LNCAP (cell line): ENCODE data around the gene PUS7.
A peak's percentile ranks its signal among the peaks of the same experiment; 100 is the strongest.

Experiments used
- TF ChIP-seq, protein P1 (sequence below): fragments of 450-650 bp; IDR thresholded peaks from 2 replicates; pipeline ENCODE4 v1.5.1; 2017; ENCODE audit warnings: mild to moderate bottlenecking

The PUS7 gene

DNA sequence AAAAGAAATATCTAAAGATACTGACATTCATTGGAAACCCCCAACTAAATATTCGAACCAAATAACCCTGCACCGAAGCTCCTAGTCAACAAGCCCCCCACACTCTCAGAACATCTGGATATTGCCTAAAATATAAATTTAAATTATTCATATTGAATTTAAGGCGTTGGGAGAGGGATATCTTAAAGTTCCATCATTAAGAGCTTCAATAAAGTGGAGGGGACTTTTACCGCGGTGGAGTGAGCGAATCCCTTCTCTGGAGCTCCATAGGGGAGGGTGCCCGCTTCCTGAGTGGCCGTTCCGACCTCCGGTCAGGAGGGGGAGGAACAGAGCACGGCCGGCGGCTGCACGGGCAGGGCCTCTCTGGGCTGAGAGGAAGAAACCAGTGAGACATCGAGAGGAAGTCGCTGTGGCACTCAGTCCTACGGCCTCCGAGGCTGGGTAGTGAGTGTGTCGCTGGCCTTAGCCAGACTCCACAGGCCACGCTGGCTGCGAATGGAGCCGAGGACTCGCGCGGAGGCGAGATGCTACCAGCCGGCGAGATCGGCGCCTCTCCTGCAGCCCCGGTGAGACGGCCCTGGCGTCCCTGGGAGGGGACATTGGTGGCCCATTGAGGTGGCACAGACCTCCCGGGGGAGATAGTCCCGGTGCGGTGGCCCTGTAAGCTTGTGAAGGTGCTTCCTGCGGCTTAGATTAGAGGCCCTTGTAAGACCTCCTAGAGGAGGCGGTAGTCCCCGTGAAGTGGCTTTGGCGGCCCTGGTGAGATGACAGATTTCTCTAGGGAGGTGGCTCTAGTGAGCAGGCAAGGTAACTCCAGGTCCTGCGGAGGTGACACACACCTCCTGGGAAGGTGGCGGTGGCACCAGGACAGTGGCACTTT lies 10.0 kb upstream of the PUS7 start, which contains the start of gene RINT1:
Gene RINT1, plus strand, starts transcription at position 410 of the 880 bp plus-strand sequence. Its CDS starts 115 bp downstream, at position 525.
- TF ChIP-seq, protein P1, sequence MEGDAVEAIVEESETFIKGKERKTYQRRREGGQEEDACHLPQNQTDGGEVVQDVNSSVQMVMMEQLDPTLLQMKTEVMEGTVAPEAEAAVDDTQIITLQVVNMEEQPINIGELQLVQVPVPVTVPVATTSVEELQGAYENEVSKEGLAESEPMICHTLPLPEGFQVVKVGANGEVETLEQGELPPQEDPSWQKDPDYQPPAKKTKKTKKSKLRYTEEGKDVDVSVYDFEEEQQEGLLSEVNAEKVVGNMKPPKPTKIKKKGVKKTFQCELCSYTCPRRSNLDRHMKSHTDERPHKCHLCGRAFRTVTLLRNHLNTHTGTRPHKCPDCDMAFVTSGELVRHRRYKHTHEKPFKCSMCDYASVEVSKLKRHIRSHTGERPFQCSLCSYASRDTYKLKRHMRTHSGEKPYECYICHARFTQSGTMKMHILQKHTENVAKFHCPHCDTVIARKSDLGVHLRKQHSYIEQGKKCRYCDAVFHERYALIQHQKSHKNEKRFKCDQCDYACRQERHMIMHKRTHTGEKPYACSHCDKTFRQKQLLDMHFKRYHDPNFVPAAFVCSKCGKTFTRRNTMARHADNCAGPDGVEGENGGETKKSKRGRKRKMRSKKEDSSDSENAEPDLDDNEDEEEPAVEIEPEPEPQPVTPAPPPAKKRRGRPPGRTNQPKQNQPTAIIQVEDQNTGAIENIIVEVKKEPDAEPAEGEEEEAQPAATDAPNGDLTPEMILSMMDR: peak; percentile 86

DNA sequence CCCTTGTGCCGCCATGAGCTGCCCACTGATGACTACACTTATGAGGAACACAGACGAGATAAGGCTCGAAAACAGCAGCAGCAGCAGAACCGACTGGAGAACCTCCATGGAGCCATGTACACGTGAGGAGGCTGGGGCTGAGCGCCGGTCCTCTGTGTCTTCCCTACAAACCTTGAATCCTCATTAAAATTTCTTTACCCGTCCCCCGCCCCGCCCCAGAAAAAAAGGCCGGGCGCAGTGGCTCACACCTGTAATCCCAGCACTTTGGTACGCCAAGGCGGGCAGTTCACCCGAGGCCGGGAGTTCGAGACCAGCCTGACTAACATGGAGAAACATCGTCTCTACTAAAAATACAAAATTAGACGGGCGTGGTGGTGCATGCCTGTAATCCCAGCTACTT lies 8.5 kb upstream of the PUS7 start:
- TF ChIP-seq, protein P1: no peak

GRCh38 chr7:105530126-105530525 lies 8.1 kb upstream of the PUS7 start:
- TF ChIP-seq, protein P1: no peak

DNA sequence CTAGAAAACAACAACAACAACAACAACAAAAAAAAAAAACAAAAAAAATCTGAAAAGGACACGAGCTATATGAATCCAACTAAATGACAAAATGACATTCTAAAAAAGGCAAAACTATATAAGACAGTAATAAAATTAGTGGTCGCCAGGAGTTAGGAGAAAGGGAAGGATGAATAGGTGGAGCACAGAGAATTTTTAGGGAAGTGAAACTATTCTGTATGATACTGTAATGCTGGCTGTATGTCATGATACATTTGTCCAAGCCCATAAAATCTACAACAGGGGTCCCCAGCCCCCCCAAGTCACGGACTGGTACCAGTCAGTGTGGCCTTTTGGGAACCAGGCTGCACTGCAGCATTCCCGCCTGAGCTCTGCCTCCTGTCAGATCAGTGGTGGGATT lies 2.8 kb upstream of the PUS7 start:
- TF ChIP-seq, protein P1: no peak

DNA sequence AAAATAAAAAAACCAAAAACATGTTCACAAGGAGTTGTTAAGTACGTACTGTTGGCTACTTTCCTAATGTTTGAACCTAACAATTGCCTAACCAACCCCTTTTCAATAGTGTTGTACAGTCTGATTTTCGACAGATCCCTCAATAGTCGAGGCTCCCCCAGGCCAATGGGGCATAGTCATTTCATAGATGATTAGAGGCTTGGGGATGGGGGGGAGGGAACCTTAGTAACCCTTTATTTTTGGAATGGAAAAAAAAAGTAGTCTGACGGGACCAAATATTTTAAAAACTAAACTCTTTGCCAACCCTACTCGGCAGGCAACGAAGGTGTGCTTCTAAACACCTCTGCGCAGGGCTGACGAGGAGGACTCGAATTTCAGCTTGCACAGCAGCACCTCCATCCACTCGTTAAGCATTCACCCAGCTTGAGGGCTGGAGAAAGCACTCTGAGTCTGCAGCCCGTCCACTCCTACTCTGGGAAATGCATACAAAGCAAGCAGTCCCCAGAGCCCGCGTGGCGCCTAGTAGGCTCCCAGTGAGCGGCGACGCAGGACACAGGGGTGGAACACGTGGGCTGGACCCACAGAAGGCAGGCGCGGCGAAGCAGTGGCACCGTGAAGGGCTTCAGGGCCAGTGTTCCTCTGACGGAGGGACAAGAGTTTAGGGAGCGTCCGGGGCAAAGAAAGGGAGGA lies 899 bp downstream of the PUS7 start:
- TF ChIP-seq, protein P1: no peak

DNA sequence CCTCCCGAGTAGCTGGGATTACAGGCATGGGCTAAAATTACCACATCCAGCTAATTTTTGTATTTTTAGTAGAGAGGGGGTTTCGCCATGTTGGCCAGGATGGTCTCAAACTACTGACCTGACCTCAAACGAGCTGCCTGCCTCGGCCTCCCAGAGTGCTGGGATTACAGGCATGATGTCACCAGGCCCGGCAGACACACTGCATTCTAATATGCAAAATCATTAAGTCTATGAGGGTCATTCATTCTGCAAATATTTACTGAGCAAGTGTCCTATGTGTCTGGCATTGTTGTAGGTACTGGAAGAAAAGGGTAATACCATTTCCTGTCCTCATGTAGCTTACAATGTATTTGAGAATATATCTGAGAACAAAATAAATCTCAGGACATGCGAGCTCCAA lies 2.7 kb downstream of the PUS7 start:
- TF ChIP-seq, protein P1: no peak

DNA sequence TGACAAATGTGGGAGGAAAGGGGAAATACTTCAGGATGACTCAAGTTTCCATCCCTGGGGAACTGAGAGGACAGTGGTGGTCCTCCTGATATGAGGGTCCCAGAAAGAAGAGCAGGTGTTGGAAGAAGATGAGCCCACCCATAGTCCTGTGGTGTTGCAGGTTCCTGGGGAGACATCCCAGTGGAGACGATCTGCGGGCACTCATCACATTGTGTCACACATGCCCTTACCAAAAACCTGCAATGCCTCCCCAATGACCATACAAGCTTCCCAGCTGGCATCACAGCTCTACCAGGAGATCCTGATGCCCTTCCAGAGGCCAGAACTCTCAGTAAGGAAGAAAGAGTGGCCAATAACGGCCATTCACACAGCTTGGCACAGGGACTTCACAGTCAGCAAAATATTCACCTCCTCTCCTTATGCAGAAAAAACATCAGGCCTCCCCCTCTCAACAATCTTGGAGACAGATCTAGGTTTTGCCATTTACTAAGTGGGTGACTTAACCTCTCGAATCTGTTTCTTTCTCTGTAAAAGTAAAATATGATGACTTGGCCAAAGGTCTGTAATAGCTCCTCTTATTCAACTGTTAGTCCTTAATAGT lies 9.0 kb downstream of the PUS7 start:
- TF ChIP-seq, protein P1: no peak
